Activated CD4-positive, alpha-beta T cell treated with anti-CD3 and anti-CD28 coated beads, Interleukin-2, amount 50 U/mL, for 24 hours (primary cell): ENCODE data around the gene ALKBH5.
"Not testable (repeated sequence)": the region's sequence is repeated elsewhere in the genome, so short reads cannot be mapped to it uniquely, and the experiment has no call there.

Experiments
- DNase-seq, 2 donors: peaks; one replicate each; pipeline ENCODE4 v3.0.0-alpha.2; 2020; ENCODE audit warnings: low read depth in 1 of 2, low spot score in 1 of 2

The ALKBH5 gene

DNA sequence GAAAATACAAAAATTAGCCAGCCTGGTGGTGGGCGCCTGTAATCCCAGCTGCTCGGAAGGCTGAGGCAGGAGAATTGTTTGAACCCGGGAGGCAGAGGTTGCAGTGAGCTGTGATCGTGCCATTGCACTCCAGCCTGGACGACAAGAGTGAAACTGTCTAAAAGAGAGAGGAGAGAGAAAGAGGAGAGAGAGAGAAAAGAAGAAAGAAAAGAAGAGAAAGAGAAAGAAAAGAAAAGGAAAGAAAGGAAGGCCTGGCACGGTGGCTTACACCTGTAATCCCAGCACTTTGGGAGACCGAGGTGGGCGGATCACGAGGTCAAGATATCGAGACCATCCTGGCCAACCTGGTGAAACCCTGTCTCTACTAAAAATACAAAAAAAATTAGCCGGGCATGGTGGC, 33.3 kb downstream of the ALKBH5 start:
- DNase-seq, result not testable (repeated sequence)

DNA sequence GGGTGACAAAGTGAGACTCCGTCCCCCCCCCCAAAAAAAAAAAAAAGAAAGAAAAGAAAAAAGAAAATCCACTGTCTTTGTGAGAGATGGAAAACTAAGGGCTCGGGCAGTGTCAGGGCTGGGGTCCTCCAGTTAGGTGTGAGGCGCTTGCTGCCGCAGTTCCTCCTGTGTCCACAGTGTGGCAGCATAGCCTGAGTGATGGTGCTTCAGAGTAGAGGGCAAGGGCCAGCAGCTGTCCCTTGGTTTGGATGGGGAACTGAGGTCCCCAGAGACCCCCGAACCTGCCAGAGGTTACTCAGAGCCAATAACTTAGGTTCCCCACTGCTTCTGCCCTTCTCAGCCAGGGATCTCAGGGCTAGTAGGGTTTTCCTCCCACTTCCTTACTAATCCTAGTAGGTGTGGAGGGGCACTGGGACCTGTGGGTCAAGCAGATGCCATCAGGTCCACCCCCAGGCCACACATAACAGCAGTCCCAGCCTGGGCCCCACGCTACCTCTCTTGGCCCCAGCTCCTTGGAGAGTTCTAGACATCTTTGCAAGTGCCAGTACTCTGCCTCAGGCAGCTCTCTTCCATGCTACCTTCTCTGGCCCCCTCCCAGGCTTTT, 33.9 kb downstream of the ALKBH5 start:
- peak; percentile 50 to 53 for DNase-seq

DNA sequence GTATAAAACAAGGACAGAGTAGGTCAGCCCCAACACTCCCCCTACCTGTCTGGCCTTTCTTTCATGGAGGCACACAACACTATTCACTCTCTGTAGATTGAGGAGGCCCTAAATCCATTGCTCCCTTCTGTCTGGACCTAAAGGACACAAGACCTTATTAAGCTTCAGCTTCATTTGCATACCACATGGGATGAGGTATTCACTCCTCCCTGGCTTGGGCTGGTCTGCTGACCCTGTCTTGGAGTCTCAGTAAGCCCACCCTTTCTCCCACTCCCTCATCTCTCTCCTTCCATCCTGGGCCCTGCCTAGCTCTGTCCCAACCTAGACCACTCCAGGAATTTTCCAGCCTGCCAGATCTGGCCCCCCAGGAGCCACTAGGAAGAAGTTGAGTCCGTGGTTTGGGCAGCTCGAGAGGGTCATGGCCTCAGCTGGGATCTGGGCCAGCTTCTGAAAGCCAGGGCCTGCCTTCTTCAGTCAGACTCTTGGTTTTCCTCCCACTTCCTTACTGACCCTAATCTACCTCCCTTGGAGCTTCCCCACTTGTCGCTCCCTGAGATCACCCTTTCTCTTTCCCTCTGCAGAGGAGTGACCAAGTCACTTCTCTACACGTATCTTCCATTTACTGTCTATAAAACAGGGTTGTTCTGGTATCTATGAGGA, 35.3 kb downstream of the ALKBH5 start:
- no peak for DNase-seq

DNA sequence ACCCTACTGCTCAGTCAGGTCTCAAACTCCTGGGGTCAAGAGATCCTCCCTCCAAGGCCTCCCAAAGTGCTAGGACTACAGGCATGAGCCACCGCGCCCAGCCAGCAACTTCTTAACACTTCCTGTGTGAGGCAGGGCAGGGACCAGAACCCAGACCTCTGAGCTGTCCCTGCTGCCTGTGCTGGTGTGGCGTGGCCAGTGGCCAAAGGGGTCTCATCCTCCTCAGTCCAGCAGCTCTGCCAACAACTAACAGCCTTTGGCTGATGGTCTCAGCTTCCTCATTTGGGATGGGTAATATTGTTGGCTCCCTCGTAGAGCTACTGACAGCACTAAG, 40.4 kb downstream of the ALKBH5 start:
- no peak for DNase-seq

DNA sequence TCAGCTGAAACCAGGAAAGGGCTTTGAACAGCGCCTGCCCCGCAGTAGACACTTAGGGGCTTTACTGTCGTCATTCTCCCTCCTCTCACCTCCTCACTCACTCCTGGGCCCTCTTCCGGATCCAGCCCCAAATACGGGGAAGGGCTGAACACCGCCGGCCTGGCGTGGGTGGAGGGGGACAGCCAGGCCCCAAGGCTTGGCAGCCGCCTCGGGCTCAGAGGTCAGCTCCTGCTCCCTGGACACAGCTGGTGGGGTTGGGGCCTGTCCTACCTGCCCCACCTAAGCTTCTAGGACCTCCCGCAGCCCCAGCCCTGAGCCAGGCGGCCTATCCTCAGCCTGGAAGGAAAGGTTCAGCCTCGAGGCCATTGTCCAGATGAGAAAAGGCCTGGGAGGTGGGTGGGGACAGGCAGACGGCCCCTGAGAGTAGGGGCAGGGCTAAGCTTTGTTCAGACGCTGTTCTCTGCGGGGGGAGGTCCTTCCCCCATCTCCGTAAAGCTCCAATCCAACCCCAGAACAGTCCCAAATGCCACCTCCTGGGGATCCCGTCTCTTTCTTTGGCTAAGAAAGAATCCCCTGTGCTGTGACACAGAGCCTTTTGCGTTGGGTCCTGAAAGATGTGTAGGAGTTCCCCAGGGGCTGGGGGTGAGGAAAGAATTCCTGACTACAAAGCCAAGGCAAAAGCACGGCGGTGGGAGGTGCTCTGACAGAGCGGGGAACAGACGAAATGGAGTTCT, 40.9 kb downstream of the ALKBH5 start:
- no peak for DNase-seq

DNA sequence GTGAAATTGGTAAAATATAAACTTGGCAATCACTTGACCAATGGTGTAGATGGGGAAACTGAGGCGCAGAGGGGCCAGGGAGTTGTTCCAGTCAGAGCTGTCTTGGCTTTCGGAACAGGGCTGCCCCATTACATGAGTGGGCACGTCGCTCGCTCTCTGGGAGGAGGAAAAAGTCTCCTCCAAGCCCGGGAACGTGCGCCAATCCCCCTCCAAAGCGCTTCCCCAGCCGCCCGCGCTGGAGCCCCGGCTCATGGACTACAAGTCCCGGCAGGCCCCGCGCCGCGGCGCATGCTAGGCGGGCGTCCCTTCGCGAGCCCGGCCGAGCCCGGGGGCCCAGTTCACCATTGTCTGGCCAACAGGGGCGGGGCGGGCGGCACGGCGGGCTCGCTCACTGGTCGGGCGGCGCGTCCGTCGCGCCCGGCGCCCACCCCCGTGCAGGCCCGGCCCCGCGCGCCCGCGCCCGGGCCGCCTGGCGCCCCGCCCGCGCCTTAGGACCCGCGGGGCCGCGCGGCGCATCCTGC, 41.6 kb downstream of the ALKBH5 start, which contains the start of gene LLGL1:
LLGL1 (plus strand) TSS at position 515 of the 521 bp plus-strand sequence. CDS start 48 bp downstream, outside the sequence.
- peak; percentile 88 to 93 for DNase-seq

DNA sequence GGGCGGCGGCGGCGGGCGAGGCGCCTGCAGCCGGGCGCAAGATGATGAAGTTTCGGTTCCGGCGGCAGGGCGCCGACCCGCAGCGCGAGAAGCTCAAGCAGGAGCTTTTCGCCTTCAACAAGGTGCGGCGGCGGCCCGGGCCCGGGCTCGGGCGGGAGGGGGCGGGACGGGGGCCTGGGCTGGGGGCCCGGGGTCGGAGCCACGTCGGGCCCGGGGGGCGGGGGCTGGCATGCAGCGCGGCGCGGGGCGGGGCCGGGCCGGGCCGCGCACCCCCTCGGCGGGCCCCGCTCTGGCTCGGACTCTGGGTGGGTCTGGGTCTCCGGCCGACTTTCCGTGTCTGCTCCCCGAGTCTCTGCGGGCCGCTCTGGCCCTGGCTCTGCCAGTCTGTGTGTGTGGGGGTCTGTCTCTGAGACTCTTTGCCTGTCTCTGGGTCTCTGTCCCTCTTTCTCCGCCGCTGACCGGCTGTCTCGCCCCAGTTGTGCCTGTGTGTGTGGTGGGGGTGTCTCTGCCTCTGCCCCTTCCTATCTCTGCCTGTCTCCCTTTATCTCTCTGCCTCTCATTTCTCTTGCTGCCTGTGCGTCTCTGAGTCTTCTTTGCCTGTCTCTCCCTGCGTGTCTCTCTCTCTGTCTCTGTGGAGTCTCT, 42.1 kb downstream of the ALKBH5 start:
- DNase-seq, result no peak

DNA sequence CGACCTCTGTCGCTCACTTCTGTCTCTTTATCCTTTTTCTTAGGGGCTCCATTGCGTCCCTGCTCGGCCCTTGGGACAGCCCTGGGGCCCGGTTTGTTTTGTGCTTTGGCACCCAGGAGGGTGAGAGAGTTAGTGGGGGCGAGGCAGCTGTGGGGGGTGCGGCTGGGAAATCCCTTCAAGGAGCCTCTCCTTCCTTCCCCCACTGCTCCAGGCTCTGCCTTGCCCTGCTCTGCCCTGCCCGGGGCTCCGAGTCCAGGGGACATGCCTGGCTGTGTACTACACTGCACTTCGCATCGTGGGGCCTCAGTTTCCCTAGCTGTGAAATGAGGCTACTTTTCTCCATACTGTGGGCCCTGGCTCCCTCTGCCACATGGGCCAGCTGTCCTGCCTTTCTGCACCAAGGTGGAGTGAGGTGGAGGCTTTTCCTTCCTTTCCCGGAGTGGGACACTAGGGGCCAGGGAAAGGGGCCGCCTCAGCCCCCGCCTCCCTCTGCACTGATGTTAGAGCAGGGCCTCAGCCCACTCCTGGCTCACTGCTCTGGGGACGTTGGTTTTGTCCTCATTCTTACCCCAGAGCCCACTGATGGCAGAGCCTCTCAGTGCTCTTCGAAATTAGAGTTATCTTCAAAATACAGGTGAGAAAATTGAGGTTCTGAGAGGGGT, 42.8 kb downstream of the ALKBH5 start:
- DNase-seq, result no peak

DNA sequence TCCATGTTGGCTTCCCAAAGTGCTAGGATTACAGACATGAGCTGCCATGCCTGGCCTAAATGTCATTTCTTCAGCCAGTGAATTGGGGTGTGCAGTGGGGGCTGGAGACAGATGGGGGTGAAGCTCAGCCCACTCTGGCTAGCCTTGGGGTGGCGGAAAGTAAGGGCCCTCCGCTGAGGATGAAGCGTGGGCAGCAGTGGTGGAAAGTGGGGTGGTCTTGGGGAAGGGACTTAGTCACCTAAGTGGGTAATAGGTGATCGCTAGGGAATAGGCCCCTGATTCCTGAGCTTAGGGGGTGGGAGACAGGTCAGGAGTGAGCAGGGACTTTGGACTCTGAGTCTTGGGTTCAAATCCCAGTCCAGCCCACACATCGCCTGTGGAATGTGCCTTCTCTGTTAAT, 44.0 kb downstream of the ALKBH5 start:
- no peak for DNase-seq

DNA sequence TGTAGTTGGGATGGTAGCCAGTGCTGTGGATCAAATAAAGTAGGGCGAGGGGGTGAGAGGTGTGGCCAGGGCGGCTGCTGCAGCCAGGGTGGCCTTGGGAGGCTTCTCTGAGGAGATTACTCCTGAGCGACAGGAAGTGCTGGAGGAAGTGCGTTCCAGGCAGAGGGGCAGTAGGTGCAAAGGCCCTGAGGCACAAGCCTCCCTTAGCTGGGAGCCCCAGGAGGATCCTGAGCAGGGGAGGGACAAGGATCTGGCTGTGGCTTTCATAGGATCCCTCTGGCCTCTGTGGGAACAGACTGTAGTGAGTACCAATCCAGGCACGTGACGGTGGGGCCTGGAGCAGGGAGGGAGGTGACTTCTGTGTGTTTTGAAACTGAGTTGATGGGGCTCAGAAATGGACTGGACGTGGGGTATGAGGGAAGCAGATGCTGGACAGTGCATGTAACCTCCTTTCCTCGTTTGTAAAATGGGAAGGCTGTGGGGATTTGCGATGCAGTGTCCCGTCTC, 44.6 kb downstream of the ALKBH5 start:
- DNase-seq, result no peak

DNA sequence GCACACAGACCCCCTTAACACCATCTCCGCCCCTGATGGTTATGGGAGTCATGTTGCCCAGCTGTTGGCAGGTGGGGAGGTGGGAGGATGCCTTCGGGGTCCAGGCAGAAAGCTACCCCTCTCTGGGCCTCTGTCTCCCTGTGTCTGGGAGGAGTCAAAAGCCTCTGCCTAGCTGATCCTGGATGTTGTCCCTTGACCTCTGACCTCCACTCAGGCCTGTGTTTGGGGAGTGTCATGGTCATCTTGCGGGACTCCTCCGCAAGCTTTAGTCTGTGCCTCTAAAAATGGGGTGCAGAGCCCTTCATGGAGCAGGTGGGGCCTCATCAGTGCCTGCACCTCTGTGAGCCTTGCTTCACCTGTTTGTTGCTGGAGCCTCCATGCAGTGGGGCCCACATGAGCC, 45.6 kb downstream of the ALKBH5 start:
- no peak for DNase-seq

DNA sequence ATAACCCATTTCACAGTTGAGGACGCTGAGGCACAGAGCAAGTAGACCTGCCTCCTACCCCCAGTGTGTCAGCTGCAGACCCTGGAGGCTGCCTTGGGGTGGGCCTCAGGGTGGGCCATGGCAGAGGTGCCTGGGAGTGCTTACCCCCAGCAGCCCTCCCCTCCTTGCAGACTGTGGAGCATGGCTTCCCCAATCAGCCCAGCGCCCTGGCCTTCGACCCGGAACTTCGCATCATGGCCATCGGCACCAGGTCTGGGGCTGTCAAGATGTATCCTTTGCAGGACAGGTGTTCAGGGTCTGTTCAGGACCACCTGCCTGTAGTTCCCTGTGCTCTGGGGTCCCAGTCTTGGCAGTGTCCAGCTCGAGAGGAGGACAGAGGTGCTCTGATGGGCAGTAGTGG, 46.1 kb downstream of the ALKBH5 start:
- DNase-seq, result no peak

DNA sequence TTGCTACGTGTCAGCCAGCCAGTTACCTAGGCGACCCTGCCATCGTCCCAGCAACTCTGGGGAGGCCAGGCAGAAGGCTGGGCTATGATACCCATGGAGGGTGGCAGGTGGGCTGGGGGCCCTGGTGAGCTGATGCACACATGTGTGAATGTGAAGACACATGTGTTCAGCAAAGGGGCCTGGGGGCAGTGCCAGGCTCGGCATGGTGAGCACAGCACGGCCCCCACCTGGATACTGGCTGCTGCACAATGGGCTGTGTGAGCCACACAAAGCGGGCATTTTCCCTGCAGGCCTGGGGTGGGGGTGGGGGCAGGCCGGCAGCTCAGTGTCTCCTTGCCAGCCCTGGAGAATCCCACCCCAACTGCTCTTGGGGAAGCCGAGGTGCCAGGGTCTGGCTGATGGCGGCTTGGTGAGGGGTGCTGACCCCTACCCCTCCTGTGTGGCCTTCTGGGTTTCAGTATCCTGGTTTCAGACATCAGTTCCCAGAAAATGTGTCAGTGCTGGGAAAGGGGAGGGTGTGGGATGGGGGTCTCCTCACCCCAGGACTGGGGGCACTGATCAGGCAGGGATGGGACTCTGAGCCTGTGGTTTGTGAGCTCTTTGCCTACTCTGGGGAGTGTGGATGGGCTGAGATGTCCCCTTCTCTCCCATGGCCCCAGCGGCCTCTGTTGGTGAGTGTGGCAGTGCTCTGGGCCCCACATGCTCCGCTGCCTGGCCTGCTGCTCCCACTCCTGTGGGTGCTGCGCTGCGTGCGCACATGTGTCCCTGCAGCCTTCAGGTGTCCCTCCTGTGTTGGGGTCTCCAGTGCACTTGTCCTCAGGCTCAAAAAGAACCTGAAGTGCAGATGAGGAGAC, 46.9 kb downstream of the ALKBH5 start:
- DNase-seq, result no peak

DNA sequence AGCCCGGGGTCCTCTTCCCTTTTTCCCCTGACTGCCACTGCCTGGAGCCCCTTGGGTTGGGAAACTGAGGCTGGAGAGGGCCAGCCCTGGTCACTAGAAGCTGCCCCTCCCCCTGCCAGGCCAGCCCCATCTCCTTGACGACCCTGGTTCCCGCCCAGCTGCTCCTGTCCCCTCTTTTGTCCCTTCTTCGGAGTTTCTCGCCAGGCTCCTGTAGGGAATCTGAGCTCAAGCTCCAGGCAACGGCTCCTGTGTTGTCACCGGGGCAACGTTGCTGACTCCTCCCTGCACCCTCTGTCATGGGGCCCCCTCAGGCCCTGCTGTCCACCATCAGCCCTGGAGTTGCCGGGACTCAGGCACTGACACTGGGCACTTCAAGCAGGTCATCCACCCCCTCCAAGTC, 47.5 kb downstream of the ALKBH5 start:
- no peak for DNase-seq

DNA sequence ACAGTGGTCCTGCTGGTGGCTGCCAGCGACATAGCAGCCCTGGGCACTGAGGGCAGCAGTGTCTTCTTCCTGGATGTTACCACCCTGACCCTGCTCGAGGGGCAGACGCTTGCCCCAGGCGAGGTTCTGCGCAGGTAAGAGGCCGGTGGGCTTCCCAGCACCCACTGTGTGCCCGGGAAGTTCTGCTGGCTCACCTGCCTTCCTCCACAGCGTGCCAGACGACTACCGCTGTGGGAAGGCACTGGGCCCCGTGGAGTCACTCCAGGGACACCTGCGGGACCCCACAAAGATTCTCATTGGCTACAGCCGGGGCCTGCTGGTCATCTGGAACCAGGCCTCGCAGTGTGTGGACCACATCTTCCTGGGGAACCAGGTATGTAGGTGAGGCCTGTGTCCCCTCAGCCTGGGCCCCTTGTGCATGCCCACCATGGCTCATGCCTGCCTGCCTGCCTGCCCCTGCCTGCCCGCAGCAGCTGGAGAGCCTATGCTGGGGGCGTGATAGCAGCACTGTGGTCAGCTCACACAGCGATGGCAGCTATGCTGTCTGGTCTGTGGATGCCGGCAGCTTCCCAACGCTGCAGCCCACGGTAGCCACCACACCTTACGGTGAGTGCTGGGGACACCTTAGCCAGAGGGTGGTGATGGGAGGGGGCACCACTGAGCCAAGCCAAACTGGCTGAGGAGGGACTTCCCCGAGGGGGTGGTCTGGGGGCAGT, 50.3 kb downstream of the ALKBH5 start:
- no peak for DNase-seq

DNA sequence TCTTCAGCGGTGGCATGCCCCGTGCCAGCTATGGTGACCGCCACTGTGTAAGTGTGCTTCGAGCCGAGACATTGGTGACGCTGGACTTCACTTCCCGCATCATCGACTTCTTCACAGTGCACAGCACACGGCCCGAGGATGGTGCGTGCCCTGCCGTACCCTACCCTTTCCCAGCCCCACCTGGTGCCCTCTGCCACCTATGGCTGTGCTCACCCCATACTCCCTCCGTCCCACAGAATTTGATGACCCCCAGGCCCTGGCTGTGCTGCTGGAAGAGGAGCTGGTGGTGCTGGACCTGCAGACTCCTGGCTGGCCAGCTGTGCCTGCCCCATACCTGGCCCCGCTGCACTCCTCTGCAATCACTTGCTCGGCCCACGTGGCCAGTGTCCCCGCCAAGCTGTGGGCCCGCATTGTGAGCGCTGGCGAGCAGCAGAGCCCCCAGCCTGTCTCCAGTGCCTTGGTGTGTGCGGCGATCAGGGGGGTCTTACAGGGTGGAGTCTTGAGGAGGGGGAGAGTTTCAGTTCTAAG, 51.3 kb downstream of the ALKBH5 start:
- no peak for DNase-seq

DNA sequence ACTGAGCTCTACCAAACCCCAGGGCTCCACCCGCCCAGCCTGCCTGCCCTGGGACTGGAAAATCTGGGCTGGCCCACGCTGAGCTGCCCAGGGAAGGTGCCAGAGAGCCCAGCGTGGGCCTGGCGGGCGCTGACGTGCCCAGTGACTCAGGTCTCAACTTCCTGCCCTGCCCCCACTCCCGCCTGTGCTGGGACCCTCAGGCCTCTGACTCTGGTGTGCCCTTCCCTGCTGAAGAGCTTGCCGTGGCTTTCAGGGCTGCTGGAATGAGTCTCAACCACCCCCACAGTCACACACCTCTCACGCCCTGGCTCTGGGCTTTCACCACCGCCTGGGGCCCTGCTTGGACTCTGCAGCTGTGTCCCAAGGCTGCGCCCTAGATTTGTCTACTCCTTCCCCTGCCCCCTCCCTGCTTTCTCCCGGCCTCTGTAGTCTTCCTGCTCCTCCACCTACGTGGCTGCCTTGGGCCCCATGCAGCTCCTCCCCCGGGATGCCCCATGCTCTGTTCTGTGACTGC, 52.2 kb downstream of the ALKBH5 start:
- DNase-seq, result no peak

DNA sequence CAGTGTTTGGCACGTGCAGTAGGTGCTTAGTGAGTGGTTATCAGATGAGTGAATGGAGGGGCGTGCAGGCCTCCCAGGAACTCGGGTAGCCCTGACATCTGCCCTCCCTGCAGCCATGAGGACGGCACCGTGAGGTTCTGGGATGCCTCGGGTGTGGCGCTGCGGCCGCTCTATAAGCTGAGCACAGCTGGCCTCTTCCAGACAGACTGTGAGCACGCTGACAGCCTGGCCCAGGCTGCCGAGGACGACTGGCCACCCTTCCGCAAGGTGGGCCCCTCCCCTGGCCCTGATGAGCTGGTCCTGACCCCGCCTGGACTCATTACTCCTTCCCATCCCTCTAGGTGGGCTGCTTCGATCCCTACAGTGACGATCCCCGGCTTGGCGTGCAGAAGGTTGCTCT, 52.9 kb downstream of the ALKBH5 start:
- no peak for DNase-seq

DNA sequence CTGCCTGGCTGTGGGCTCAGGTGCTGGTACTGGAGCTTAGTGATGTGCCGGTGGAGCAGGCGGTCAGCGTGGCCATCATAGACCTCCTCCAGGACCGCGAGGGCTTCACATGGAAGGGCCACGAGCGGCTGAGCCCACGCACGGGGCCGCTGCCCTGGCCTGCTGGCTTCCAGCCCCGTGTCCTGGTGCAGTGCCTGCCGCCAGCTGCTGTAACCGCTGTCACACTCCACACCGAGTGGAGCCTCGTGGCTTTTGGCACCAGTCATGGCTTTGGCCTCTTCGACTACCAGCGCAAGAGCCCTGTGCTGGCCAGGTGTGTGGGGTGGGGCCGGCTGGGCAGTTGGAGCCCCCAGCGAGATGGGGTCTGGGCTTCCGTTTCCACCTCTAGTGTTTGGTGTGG, 53.8 kb downstream of the ALKBH5 start:
- DNase-seq, result no peak
